ENCODE results near the gene CRACR2B.

CRACR2B gene

DNA sequence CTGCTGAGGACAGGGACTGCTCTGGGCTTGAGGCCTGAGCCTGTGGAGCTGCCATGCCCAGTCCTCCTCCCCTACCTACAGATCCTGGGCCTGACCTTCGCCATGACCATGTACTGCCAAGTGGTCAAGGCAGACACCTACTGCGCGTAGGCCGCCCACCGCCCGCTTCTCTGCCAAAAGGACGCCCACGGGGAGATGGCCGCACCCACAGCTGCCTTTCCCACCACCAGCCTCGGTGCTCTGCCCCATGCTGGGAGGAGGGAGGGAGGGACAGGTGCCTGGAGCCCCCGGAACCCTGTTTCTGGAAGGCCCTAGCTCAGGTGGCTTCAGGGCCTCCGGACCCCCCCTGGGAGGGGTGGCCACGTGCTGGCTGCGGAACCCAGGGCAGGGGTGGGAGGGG lies 38.8 kb downstream of the CRACR2B start:
- Histone ChIP-seq H3K36me3 (peaks cover 7% of the 10 kb centered on the region), H3K9me3 (no peaks in the 10 kb centered on the region), H3K4me1 (ENCODE audit: control insufficient read depth in 1 of 2, insufficient read depth in 1 of 2, low read depth in 1 of 2, low read length in 1 of 2) (no peaks in the 10 kb centered on the region), H3K27me3 (no peaks in the 10 kb centered on the region), H3K27ac (no peak overlapping the region), H3K4me3 (ENCODE audit: low read depth in 1 of 2, low read length in 1 of 2) (no peak overlapping the region)
- TF ChIP-seq, protein P1, sequence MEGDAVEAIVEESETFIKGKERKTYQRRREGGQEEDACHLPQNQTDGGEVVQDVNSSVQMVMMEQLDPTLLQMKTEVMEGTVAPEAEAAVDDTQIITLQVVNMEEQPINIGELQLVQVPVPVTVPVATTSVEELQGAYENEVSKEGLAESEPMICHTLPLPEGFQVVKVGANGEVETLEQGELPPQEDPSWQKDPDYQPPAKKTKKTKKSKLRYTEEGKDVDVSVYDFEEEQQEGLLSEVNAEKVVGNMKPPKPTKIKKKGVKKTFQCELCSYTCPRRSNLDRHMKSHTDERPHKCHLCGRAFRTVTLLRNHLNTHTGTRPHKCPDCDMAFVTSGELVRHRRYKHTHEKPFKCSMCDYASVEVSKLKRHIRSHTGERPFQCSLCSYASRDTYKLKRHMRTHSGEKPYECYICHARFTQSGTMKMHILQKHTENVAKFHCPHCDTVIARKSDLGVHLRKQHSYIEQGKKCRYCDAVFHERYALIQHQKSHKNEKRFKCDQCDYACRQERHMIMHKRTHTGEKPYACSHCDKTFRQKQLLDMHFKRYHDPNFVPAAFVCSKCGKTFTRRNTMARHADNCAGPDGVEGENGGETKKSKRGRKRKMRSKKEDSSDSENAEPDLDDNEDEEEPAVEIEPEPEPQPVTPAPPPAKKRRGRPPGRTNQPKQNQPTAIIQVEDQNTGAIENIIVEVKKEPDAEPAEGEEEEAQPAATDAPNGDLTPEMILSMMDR (IDR thresholded peaks at IDR 0.05) = no peak

DNA sequence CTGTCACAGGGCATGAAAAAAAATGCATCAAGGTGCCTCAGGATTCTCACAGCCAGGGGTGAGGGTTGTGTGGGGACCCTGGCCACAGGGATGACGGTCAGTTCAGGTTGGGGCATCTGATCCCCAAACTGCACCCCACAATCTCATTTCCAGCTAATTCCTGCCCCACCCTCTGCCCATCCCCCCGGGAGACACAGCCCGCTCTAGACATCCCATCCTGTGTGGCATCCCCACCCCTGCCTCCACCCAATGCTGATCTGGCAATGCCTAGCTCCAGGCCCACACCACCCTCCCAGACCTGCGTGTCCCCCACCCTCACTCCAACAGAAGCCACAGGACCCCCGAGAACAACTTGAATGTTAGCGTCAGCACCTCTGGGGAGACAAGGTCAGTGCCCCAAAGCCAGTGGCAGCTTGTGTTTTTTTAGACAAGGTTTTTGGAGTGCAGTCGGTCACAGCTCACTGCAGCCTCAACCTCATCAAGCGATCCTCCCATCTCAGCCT lies 40.2 kb downstream of the CRACR2B start:
- Histone ChIP-seq H3K27ac (no peak overlapping the region), H3K27me3 (no peaks in the 10 kb centered on the region), H3K4me3 (ENCODE audit: low read depth in 1 of 2, low read length in 1 of 2) (no peak overlapping the region), H3K36me3 (peaks cover 7% of the 10 kb centered on the region), H3K9me3 (no peaks in the 10 kb centered on the region), H3K4me1 (ENCODE audit: control insufficient read depth in 1 of 2, insufficient read depth in 1 of 2, low read depth in 1 of 2, low read length in 1 of 2) (no peaks in the 10 kb centered on the region)
- TF ChIP-seq, protein P1 (IDR thresholded peaks at IDR 0.05) = no peak

DNA sequence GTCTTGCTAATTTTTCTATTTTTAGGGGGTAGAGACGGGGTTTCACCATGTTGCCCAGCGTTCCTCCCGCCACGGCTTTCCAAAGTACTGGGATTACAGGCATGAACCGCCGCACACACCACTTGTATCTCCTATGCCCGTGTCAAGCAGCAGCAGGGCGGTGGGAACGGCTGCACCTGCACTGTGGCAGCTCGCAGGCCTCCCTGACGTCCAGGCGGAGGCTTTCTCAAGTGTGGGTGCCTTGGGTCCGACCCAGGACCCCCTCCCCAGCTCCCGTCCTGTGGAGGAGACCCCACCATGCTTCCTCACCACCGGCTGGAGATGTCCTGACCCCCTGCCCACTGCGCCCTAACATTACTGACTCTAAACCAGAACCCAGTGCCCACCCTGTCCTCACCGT lies 40.7 kb downstream of the CRACR2B start:
- H3K4me3 ChIP-seq (ENCODE audit: low read depth in 1 of 2, low read length in 1 of 2) = no peak overlapping the region
- H3K27ac ChIP-seq = no peak overlapping the region
- no peaks in the 10 kb centered on the region for H3K27me3 ChIP-seq
- no peaks in the 10 kb centered on the region for H3K4me1 ChIP-seq (ENCODE audit: control insufficient read depth in 1 of 2, insufficient read depth in 1 of 2, low read depth in 1 of 2, low read length in 1 of 2)
- TF ChIP-seq, protein P1 (IDR thresholded peaks at IDR 0.05) = no peak
- H3K9me3 ChIP-seq = no peaks in the 10 kb centered on the region
- peaks cover 7% of the 10 kb centered on the region for H3K36me3 ChIP-seq

DNA sequence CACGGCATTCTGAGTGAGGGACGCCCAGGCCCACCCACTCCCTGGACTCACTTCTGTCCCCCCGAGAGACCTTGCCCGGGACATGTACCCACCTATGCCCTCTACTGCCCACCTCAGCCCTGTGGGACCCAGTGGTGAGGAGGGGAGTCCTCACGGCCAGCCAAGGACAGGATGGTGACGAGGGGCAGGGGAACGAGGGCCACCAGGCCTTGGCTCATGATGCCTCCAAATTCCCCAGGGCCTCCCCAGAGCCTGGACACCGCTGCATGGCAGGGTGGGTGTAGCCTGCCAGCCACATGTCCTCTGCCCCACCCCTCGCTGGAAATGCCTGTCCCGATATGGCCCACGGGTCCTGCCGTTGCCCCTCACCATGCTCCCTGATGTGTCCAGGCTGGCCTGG lies 41.1 kb downstream of the CRACR2B start:
- TF ChIP-seq, protein P1 (IDR thresholded peaks at IDR 0.05) = no peak
- H3K36me3 ChIP-seq = peaks cover 7% of the 10 kb centered on the region
- H3K4me1 ChIP-seq (ENCODE audit: control insufficient read depth in 1 of 2, insufficient read depth in 1 of 2, low read depth in 1 of 2, low read length in 1 of 2) = no peaks in the 10 kb centered on the region
- H3K9me3 ChIP-seq = no peaks in the 10 kb centered on the region
- H3K4me3 ChIP-seq (ENCODE audit: low read depth in 1 of 2, low read length in 1 of 2) = no peak overlapping the region
- H3K27me3 ChIP-seq = no peaks in the 10 kb centered on the region
- no peak overlapping the region for H3K27ac ChIP-seq

DNA sequence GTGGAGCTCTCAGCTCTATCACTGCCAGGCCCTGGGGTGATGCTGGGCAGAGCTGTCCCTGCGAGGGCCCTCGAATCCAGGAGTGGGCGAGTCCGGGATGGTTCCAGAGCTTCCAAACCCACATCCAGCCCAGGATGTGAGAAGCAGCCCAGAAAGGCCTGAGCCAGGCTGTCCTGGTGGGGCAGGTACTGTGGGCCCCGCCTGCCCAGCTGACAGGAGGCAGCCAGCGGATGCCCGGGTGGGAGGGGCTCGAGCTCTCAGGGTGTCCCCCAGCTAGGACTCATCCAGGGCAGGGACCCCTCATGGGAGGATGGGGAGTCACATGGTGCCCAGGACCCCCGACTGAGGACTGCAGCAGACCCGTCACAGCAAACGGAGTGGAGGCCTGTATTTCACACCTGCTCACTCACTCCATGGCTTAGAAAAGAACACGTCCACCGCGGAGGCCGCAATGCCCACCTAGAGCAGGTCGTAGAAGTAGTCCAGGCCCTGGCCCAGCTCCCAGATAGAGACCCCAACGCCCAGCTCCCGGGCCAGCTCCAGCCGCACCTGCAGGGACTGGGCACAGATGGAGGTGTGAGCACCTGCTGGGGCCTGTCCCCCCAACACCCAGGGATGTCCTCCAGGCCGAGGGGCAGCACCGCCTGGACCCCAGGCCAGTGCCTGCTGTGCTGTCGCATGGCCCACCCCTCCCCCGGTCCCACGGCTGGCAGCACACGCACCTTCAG lies 41.8 kb downstream of the CRACR2B start:
- H3K36me3 ChIP-seq = peaks cover 7% of the 10 kb centered on the region
- H3K27ac ChIP-seq = no peak overlapping the region
- H3K9me3 ChIP-seq = no peaks in the 10 kb centered on the region
- H3K4me1 ChIP-seq (ENCODE audit: control insufficient read depth in 1 of 2, insufficient read depth in 1 of 2, low read depth in 1 of 2, low read length in 1 of 2) = no peaks in the 10 kb centered on the region
- no peak overlapping the region for H3K4me3 ChIP-seq (ENCODE audit: low read depth in 1 of 2, low read length in 1 of 2)
- H3K27me3 ChIP-seq = no peaks in the 10 kb centered on the region
- TF ChIP-seq, protein P1 (IDR thresholded peaks at IDR 0.05) = no peak

All from neutrophil (primary cell).